Spinal cord (tissue), 10 donors: ENCODE data around the gene DHX34. TPM values are rescaled to one million over a fixed set of nuclear protein-coding genes. Genes with fewer than 3 reads are reported as not detected.
A peak's percentile ranks its signal among the peaks of the same experiment; 100 is the strongest.

Experiments used
- DNase-seq, 6 donors: peaks; one replicate each; pipeline versions ENCODE4 v3.0.0 to v3.0.0-alpha.2; 2013 to 2015; ENCODE audit warnings: low spot score in 6 of 6, low read depth in 4 of 6
- H3K27ac ChIP-seq: one replicate; pipeline ENCODE4 v1.5.1; 2013; ENCODE audit warnings: low read depth, low read length, control low read depth
- H3K27me3 ChIP-seq: one replicate; pipeline ENCODE4 v1.6.1; 2013; ENCODE audit warnings: low read length; ENCODE audit not compliant: control insufficient read depth, insufficient read depth
- H3K36me3 ChIP-seq: one replicate; pipeline ENCODE4 v1.6.1; 2013; ENCODE audit warnings: low read length; ENCODE audit not compliant: control insufficient read depth, insufficient read depth
- H3K4me1 ChIP-seq: one replicate; pipeline ENCODE4 v1.6.1; 2013; ENCODE audit warnings: low read length; ENCODE audit not compliant: control insufficient read depth, insufficient read depth
- H3K4me3 ChIP-seq: one replicate; pipeline ENCODE4 v1.5.1; 2013; ENCODE audit warnings: low read depth, low read length, control low read depth
- H3K9me3 ChIP-seq: one replicate; pipeline ENCODE4 v1.6.1; 2013; ENCODE audit warnings: low read length; ENCODE audit not compliant: control insufficient read depth, insufficient read depth
- WGBS: methylation state at CpG from one replicate; pipeline ENCODE4 v1.1.5; 2013; ENCODE audit warnings: missing lambda C conversion rate; ENCODE audit not compliant: insufficient coverage; 5-methylcytosine and 5-hydroxymethylcytosine counted together
- polyA plus RNA-seq, 2 donors: library from polyadenylated mRNA; unstranded; fragments of 120-200 nt; gene quantifications; one replicate each; pipeline ENCODE4 v1.2.1, GENCODE V29; 2013; ENCODE audit not compliant: insufficient read length in 2 of 2
- total RNA-seq, 2 donors: library from RNA; depleted of rRNA in 1 of 2; stranded (reverse); fragments of 120-200 nt in 1 of 2; fragments of >200 nt in 1 of 2; gene quantifications; one replicate each; pipeline versions ENCODE4 v1.2.3 to v1.2.4, GENCODE V29; 2013 to 2014
- donor health status: healthy.

Gene DHX34
- total and polyA plus RNA-seq, 4 donors: 7.1 to 18.9 (median 14.5) TPM

DNA sequence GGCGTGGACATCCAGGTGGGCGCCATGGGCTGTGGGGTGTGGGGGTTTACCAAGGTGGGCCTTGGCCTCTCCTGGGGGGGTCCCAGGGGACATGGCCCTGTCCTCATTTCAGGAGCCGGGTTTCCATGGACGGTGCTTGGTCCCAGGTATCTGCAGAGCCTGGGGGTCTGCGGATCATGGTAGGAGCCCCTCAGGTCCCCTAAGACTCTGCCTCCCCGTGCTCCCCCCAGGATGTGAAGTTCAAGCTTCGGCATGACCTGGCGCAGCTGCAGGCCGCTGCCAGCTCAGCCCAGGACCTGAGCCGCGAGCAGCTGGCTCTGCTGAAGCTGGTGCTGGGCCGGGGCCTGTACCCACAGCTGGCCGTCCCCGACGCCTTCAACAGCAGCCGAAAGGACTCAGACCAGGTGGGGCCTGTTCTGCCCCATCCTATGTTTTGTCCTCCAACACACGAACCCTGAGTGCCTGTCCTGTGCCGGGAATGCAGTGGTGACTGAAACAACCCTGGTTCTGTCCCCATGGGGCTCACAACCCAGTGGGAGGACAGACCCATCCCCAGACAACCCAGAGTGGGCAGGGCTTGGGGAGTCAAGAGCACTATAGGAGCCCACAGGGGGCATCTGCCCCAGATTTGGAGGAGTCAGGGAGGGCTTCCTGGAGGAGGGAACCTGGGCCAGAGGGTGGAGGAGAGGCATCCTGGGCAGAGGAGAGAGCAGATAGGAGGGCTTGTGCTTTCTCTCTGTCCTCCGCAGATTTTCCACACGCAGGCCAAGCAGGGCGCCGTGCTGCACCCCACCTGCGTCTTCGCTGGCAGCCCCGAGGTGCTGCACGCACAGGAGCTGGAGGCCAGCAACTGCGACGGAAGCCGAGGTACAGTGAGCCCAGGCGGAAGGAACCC, 26.8 kb downstream of the DHX34 start:
- Histone ChIP-seq H3K4me1 (peaks cover 12% of the 10 kb centered on the region), H3K36me3 (peaks cover 98% of the 10 kb centered on the region), H3K9me3 (no peaks in the 10 kb centered on the region), H3K4me3 (no peak overlapping the region), H3K27me3 (no peaks in the 10 kb centered on the region), H3K27ac (no peak overlapping the region)
- no peak for DNase-seq
- WGBS: 93% methylated on average over 28 of the region's 30 CpGs

GRCh38 chr19:47376589-47377144, 27.6 kb downstream of the DHX34 start:
- Histone ChIP-seq H3K27me3 (no peaks in the 10 kb centered on the region), H3K27ac (no peak overlapping the region), H3K4me1 (peaks cover 12% of the 10 kb centered on the region), H3K4me3 (no peak overlapping the region), H3K36me3 (peaks cover 98% of the 10 kb centered on the region), H3K9me3 (no peaks in the 10 kb centered on the region)
- 95% methylated on average over 15 of the region's 16 CpGs for WGBS
- DNase-seq: no peak

DNA sequence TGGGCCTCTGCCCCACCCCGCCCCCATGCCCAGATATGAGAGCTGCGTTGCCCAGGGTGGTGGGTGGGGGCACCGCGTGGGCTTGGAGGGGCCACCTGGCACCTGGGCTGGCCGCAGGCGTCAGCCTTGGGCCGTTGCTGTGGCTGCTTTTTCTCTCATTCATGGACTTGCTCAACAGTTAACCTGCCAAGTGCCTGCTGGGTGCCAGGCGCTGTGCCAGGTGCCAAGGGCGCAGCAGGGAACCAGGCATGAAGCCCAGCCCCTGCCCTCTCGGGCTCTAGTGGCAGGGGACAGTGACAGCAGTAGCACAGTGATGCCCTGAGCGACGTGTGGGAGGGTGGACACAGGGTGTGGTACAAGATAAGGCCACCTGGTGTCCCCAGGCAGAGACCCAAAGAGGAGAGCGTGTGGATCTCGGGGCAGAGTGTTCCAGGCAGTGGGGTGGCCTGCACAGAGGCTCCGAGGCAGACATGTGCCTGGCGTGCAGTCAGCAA, 28.1 kb downstream of the DHX34 start:
- no peak overlapping the region for H3K27ac ChIP-seq
- WGBS: 68% methylated on average over 16 of the region's 16 CpGs
- peaks cover 98% of the 10 kb centered on the region for H3K36me3 ChIP-seq
- peak in 1 of 6 donors; percentile 41 for DNase-seq
- no peaks in the 10 kb centered on the region for H3K9me3 ChIP-seq
- H3K4me3 ChIP-seq: no peak overlapping the region
- H3K4me1 ChIP-seq: peaks cover 12% of the 10 kb centered on the region
- no peaks in the 10 kb centered on the region for H3K27me3 ChIP-seq

DNA sequence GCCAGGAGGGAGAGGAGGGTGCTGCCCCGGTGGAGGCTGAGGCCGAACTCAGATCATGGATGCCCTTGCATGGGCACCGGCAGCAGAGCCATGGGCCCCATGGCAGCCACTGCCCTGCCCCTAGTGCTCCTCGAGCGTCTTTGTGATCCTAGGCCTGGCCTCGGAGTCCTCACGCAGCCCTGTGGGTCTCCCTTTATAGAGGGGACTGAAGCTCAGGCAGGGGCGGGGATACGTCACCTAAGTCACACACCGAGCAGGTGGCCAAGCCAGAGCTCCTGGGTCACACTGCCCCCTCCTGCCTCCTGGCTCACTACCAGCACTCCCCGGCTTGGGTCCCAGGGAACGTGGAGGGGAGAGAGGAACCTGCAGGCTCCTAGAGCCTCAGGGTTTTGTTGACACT, 28.7 kb downstream of the DHX34 start:
- no peak for DNase-seq
- H3K27me3 ChIP-seq: no peaks in the 10 kb centered on the region
- H3K4me1 ChIP-seq: peaks cover 12% of the 10 kb centered on the region
- no peak overlapping the region for H3K4me3 ChIP-seq
- no peak overlapping the region for H3K27ac ChIP-seq
- no peaks in the 10 kb centered on the region for H3K9me3 ChIP-seq
- peaks cover 96% of the 10 kb centered on the region for H3K36me3 ChIP-seq
- WGBS: 80% methylated on average over 12 of the region's 12 CpGs

GRCh38 chr19:47378246-47378645, 29.1 kb downstream of the DHX34 start:
- Histone ChIP-seq H3K36me3 (peaks cover 92% of the 10 kb centered on the region), H3K27me3 (no peaks in the 10 kb centered on the region), H3K9me3 (no peaks in the 10 kb centered on the region), H3K4me1 (peaks cover 12% of the 10 kb centered on the region), H3K27ac (no peak overlapping the region), H3K4me3 (no peak overlapping the region)
- no peak for DNase-seq
- WGBS: 98% methylated on average over 7 of the region's 11 CpGs

GRCh38 chr19:47379381-47379938, 30.3 kb downstream of the DHX34 start:
- H3K27ac ChIP-seq: no peak overlapping the region
- H3K4me1 ChIP-seq: peaks cover 12% of the 10 kb centered on the region
- no peaks in the 10 kb centered on the region for H3K9me3 ChIP-seq
- H3K36me3 ChIP-seq: peaks cover 79% of the 10 kb centered on the region
- WGBS: 51% methylated on average over 20 of the region's 23 CpGs
- no peak overlapping the region for H3K4me3 ChIP-seq
- DNase-seq: peak in 2 of 6 donors; percentile 34 to 71
- no peaks in the 10 kb centered on the region for H3K27me3 ChIP-seq

DNA sequence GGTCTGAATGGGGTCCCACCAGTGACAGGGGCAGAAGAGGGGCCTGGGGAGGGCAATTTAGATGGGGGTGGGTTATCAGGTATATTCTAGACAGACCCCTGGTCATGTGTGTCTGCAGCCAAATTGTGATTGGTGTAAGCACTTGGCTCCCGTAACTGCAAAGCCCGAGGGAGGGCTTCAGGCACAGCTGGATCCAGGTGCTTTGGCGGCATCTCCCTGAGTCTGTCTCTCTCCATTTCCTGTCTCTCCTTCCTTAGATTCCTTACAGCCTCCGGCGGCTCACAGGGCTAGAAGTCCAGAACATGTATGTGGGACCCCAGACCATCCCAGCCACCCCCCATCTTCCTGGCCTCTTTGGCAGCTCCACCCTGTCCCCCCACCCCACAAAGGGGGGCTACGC, 31.4 kb downstream of the DHX34 start:
- Histone ChIP-seq H3K27me3 (no peaks in the 10 kb centered on the region), H3K4me1 (peaks cover 12% of the 10 kb centered on the region), H3K27ac (no peak overlapping the region), H3K4me3 (no peak overlapping the region), H3K36me3 (peaks cover 68% of the 10 kb centered on the region), H3K9me3 (no peaks in the 10 kb centered on the region)
- 97% methylated on average over 4 of the region's 6 CpGs for WGBS
- no peak for DNase-seq

DNA sequence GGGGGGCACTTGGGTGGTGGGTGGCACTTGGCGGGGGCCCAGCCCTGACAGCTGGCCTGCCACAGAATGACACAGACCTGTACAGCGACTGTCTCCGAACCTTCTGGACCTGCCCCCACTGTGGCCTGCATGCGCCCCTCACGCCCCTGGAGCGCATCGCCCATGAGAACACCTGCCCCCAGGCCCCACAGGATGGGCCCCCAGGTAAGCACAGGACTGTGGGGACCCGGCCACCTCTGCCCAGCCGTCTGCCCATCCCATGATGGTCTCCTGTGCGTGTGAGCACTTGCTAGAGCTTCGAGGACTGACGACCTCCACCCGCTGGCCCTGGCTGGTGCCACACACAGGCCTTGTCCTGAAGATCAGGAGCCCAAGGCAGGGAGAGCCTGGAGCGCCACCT, 32.0 kb downstream of the DHX34 start:
- H3K36me3 ChIP-seq: peaks cover 63% of the 10 kb centered on the region
- H3K27ac ChIP-seq: no peak overlapping the region
- H3K27me3 ChIP-seq: no peaks in the 10 kb centered on the region
- no peak overlapping the region for H3K4me3 ChIP-seq
- H3K4me1 ChIP-seq: peaks cover 12% of the 10 kb centered on the region
- DNase-seq: no peak
- WGBS: 90% methylated on average over 14 of the region's 14 CpGs
- no peaks in the 10 kb centered on the region for H3K9me3 ChIP-seq

DNA sequence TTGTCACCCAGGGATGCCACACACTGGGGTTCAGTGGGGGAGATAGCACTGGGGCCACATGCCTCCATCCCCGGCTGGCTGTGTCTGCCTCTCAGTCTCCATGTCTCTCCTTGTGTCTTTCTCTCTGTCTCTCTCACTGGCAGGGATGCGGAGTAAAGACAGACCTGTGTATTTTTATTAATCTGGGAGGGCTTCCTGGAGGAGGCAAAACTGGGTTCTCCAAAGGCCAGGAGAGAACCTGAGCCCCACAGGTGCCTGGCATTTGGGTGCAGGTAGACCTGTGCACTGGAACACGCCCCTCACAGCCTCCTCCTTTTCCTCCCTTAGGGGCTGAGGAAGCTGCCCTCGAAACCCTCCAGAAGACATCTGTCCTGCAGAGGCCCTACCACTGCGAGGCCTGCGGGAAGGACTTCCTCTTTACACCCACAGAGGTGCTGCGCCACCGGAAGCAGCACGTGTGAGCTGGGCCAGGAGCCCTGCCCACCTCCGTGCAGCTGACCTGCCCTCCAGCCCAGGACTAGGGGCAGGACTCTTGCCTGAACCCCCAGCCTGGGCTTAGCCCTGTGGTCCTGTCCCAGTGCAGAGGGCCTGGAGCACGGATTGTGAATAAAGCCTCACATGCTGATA, 32.7 kb downstream of the DHX34 start:
- H3K27ac ChIP-seq: no peak overlapping the region
- H3K36me3 ChIP-seq: peaks cover 56% of the 10 kb centered on the region
- WGBS: 86% methylated on average over 8 of the region's 11 CpGs

More for the DNA sequence above, 32.7 kb downstream of the DHX34 start:
- no peaks in the 10 kb centered on the region for H3K9me3 ChIP-seq
- H3K4me3 ChIP-seq: no peak overlapping the region
- H3K27me3 ChIP-seq: no peaks in the 10 kb centered on the region
- peaks cover 12% of the 10 kb centered on the region for H3K4me1 ChIP-seq
- no peak for DNase-seq
